Vagina (tissue), 2 donors: Measurements from ENCODE around the gene ALK.

Source experiments
- CTCF ChIP-seq, 3 experiments: fragments of 450-650 bp in 2 of 3; fragments of 200-600 bp in 1 of 3; sonication (generic) in 1 of 3; IDR thresholded peaks; one replicate each; pipeline ENCODE4 v1.5.1; 2017 to 2019; ENCODE audit warnings: antibody characterized with exemption in 3 of 3, mild to moderate bottlenecking in 2 of 3, moderate library complexity in 2 of 3
- POLR2A ChIP-seq, 2 donors: fragments of 450-650 bp; IDR thresholded peaks; one replicate each; pipeline ENCODE4 v1.6.1; 2017; ENCODE audit warnings: antibody characterized with exemption in 2 of 2, mild to moderate bottlenecking in 2 of 2, moderate library complexity in 2 of 2

GRCh38 chr2:29528371-29528770 is 393.0 kb downstream of the ALK start:
- no peak for TF ChIP-seq POLR2A (IDR thresholded peaks at IDR 0.05)
- TF ChIP-seq CTCF (IDR thresholded peaks at IDR 0.05): no peak
